ENCODE data around the gene INVS. TPM values are rescaled to one million over a fixed set of nuclear protein-coding genes. Genes with fewer than 3 reads are reported as not detected.

INVS gene
- total RNA-seq, 1 experiment from 2014 or later = 21.1 TPM

- no peak for ATAC-seq
- POLR2A ChIA-PET = no interaction called here
- Histone ChIP-seq H3K79me2 (ENCODE audit: insufficient read depth, low read length) (0 out of 2 replicates have a peak, but pooled peaks cover 3% of the 10 kb centered on the region), H3K4me3 (replicated peaks in 1 of 2; ENCODE audit: low read depth in 1 of 2, low read length in 2 of 2) (no peak overlapping the region), H3K9ac (ENCODE audit: low read length) (no peak overlapping the region), H2AFZ (ENCODE audit: low read depth, low read length, poor library complexity, severe bottlenecking) (no peak overlapping the region), H3K27me3 (ENCODE audit: insufficient read depth, low read length) (no peaks in the 10 kb centered on the region), H3K4me1 (ENCODE audit: control insufficient read depth in 1 of 2, insufficient read depth in 2 of 2, low read length in 2 of 2) (no peaks in the 10 kb centered on the region), H3K27ac (ENCODE audit: low read depth, low read length) (no peak overlapping the region), H3K9me3 (ENCODE audit: control insufficient read depth in 1 of 2, insufficient read depth in 1 of 2, low read depth in 1 of 2, low read length in 2 of 2) (peaks cover 0 to under 1% of the 10 kb centered on the region in 2 experiments; a peak in 1 of 4 replicates), H3K36me3 (ENCODE audit: control insufficient read depth in 1 of 2, insufficient read depth in 2 of 2, low read length in 2 of 2) (no peaks in the 10 kb centered on the region), H4K20me1 (ENCODE audit: insufficient read depth) (no peaks in the 10 kb centered on the region), H3K9me2 (ENCODE audit: insufficient read depth) (no peaks in the 10 kb centered on the region), H3K4me2 (ENCODE audit: low read length) (no peak overlapping the region)
- no TSS peak for BruUV-seq (replicated peaks)
- CTCF ChIA-PET = no interaction called here
- intact Hi-C loops (cut with micrococcal nuclease) = no loop called here
- RAD21 ChIA-PET (ENCODE audit: low non-redundant PET in 1 of 2, low total read pairs in 2 of 2, uncharacterized antibody in 2 of 2, unreplicated experiment in 2 of 2) = no interaction called here
- no peak for TF ChIP-seq YY1 (IDR thresholded peaks at IDR 0.05; ENCODE audit: extremely low read depth, insufficient replicate concordance, low read depth, low read length)
- no peak for TF ChIP-seq ATF3 (IDR thresholded peaks at IDR 0.05)
- TF ChIP-seq CBX3 (IDR thresholded peaks at IDR 0.05; ENCODE audit: low read depth) = no peak
- TF ChIP-seq FOSL1 (IDR thresholded peaks at IDR 0.05; ENCODE audit: low read depth) = no peak
- TF ChIP-seq MAX (IDR thresholded peaks at IDR 0.05) = no peak
- no peak for TF ChIP-seq POLR2AphosphoS5 (IDR thresholded peaks at IDR 0.05; ENCODE audit: low read depth, low read length)
- no peak for TF ChIP-seq SRF (IDR thresholded peaks at IDR 0.05; ENCODE audit: low read depth)
- no peak for TF ChIP-seq RAD21 (IDR thresholded peaks at IDR 0.05; ENCODE audit: low read depth)
- TF ChIP-seq ZNF274 (IDR thresholded peaks at IDR 0.05; ENCODE audit: low read depth, low read length) = no peak
- TF ChIP-seq ZFX (IDR thresholded peaks at IDR 0.05) = no peak
- TF ChIP-seq EZH2 (IDR thresholded peaks at IDR 0.05) = no peak
- TF ChIP-seq ZBTB33 (IDR thresholded peaks at IDR 0.05; ENCODE audit: extremely low read depth, insufficient replicate concordance, low read length) = no peak
- TF ChIP-seq REST (IDR thresholded peaks at IDR 0.05; ENCODE audit: low read depth) = no peak
- TF ChIP-seq ELF1 (IDR thresholded peaks at IDR 0.05; ENCODE audit: borderline replicate concordance, low read depth) = no peak
- DNase-seq (ENCODE audit: low read depth, low spot score) = no peak
Measured at GRCh38 chr9:100196215-100196614, 97.2 kb downstream of the INVS start.

Measured in HCT116 (cell line).